Retinal pigment epithelial cell (primary cell): ENCODE data around the gene GID4.

Experiments used
- DNase-seq: peaks from one replicate; pipeline ENCODE4 v3.0.0-alpha.2; 2010; ENCODE audit warnings: low read depth
- H3K4me3 ChIP-seq: 2 replicates; pipeline ENCODE4 v1.5.1; 2011; ENCODE audit warnings: mild to moderate bottlenecking, low read length, control low read depth, moderate library complexity
- CTCF ChIP-seq: conservative IDR thresholded peaks from 2 replicates; pipeline ENCODE4 v1.5.1; 2011; ENCODE audit warnings: low read depth, low read length, control low read depth, inconsistent platforms

Gene GID4

GRCh38 chr17:17998934-17999333, 40.3 kb upstream of the GID4 start:
- H3K4me3 ChIP-seq = no peak overlapping the region
- DNase-seq = no peak
- TF ChIP-seq CTCF = no peak

GRCh38 chr17:17999364-18000029, 39.7 kb upstream of the GID4 start:
- TF ChIP-seq CTCF = no peak
- H3K4me3 ChIP-seq = no peak overlapping the region
- no peak for DNase-seq

- no peak for TF ChIP-seq CTCF
- no peak overlapping the region for H3K4me3 ChIP-seq
- DNase-seq = no peak
These were observed 39.2 kb upstream of the GID4 start for GRCh38 chr17:18000030-18000408.

- TF ChIP-seq CTCF = no peak
- no peak for DNase-seq
- no peak overlapping the region for H3K4me3 ChIP-seq
These were observed 37.0 kb upstream of the GID4 start for GRCh38 chr17:18002171-18002570.

GRCh38 chr17:18004345-18004744, 34.9 kb upstream of the GID4 start:
- no peak overlapping the region for H3K4me3 ChIP-seq
- TF ChIP-seq CTCF = no peak
- DNase-seq = no peak

GRCh38 chr17:18004884-18005305, 34.3 kb upstream of the GID4 start:
- peak; percentile 41 for TF ChIP-seq CTCF
- no peak overlapping the region for H3K4me3 ChIP-seq
- no peak for DNase-seq

GRCh38 chr17:18005496-18005895, 33.7 kb upstream of the GID4 start:
- TF ChIP-seq CTCF = no peak
- H3K4me3 ChIP-seq = no peak overlapping the region
- no peak for DNase-seq
